H1 (cell line): ENCODE results near the gene CRISPLD2. TPM values are rescaled to one million over a fixed set of nuclear protein-coding genes. Genes with fewer than 3 reads are reported as not detected.

Experiments
- polyA plus RNA-seq, 7 experiments: library from polyadenylated mRNA; depleted of rRNA in 3 of 7; stranded (reverse) in 5 of 7; unstranded in 2 of 7; fragments of >200 nt in 5 of 7; fragments of 200-250 nt in 2 of 7; gene quantifications; 1 replicate in 5 of 7; 2 replicates in 1 of 7; 4 replicates in 1 of 7; pipeline versions ENCODE4 v1.2.1 to v1.2.3, GENCODE V29; 2011 to 2013; ENCODE audit warnings: missing spikeins in 2 of 7, mixed read lengths in 2 of 7
- total RNA-seq: library from RNA; stranded (reverse); fragmentation: NEBNext Ultra II Directional; extraction: Animal tissue kit (Norgen Biotek cat#: 25700); gene quantifications from 2 replicates; pipeline ENCODE4 v1.2.1, GENCODE V29; 2021
- TF ChIP-seq, protein P1 (sequence below): IDR thresholded peaks from 2 replicates; pipeline ENCODE4 v1.6.1; 2011; ENCODE audit warnings: low read length, improper control_type of control experiment

The CRISPLD2 gene
- total and polyA plus RNA-seq, 2 of the 8 experiments (the other 6 are each of a cell fraction or from before 2014, with no cell fraction given), result 2.7 to 5.1 TPM

DNA sequence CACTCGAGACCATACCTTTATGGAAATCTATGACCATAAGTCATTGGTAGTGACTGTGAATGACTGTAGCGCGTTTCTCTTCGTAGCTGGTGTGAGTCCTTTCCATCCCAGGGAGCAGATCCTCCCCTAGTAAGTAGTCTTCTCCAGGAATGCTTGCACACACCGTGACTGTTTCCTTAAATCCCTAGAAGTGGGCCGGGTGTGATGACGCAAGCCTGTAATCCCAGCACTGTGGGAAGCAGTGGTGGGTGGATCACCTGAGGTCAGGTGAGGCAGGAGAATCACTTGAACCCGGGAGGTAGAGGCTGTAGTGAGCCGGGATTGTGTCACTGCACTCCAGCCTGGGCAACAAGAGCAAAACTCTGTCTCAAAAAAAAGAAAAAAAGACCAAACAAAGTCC, 70.6 kb downstream of the CRISPLD2 start (continued):
- TF ChIP-seq, protein P1, sequence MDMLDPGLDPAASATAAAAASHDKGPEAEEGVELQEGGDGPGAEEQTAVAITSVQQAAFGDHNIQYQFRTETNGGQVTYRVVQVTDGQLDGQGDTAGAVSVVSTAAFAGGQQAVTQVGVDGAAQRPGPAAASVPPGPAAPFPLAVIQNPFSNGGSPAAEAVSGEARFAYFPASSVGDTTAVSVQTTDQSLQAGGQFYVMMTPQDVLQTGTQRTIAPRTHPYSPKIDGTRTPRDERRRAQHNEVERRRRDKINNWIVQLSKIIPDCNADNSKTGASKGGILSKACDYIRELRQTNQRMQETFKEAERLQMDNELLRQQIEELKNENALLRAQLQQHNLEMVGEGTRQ, result no peak
